Naive B cell (primary cell): ENCODE results near the gene SNX30. TPM values are rescaled to one million over a fixed set of nuclear protein-coding genes. Genes with fewer than 3 reads are reported as not detected.

ENCODE experiments used
- ATAC-seq, 2 donors: fragments of 150-1000 bp; cut with Tn5 transposase; 2 replicates each; pipeline ENCODE4 v1.10.0; 2021; ENCODE audit warnings: low read depth in 2 of 2, mild to moderate bottlenecking in 2 of 2, moderate library complexity in 2 of 2
- DNase-seq: peaks from one replicate; pipeline ENCODE4 v3.0.0; 2022
- H3K27ac Mint-ChIP-seq, 6 donors: one replicate each; pipeline ENCODE4 v1.8.0; 2020 to 2022; ENCODE audit warnings: mild to moderate bottlenecking in 6 of 6, mixed read lengths in 6 of 6, moderate library complexity in 5 of 6, inconsistent platforms in 2 of 6
- H3K27me3 Mint-ChIP-seq, 3 donors: one replicate each; pipeline ENCODE4 v1.8.0; 2021 to 2022; ENCODE audit warnings: mixed read lengths in 3 of 3, mild to moderate bottlenecking in 1 of 3
- H3K36me3 Mint-ChIP-seq, 2 donors: one replicate each; pipeline ENCODE4 v1.8.0; 2020 to 2022; ENCODE audit warnings: mixed read lengths in 2 of 2, inconsistent platforms in 1 of 2, mild to moderate bottlenecking in 1 of 2
- H3K4me1 Mint-ChIP-seq, 3 donors: one replicate each; pipeline ENCODE4 v1.8.0; 2020 to 2022; ENCODE audit warnings: mixed read lengths in 3 of 3, inconsistent platforms in 1 of 3, mild to moderate bottlenecking in 1 of 3, moderate library complexity in 1 of 3
- H3K4me3 Mint-ChIP-seq, 8 donors: one replicate each; pipeline ENCODE4 v1.8.0; 2020 to 2022; ENCODE audit warnings: mild to moderate bottlenecking in 8 of 8, mixed read lengths in 8 of 8, moderate library complexity in 8 of 8, inconsistent platforms in 2 of 8
- H3K9me3 Mint-ChIP-seq, 7 donors: one replicate each; pipeline ENCODE4 v1.8.0; 2020 to 2022; ENCODE audit warnings: mixed read lengths in 7 of 7, mild to moderate bottlenecking in 5 of 7, inconsistent platforms in 2 of 7, moderate library complexity in 1 of 7
- polyA plus RNA-seq, 6 donors: library from polyadenylated mRNA; unstranded; fragments of 300-500 nt; fragmentation: Illumina TruSeq; gene quantifications; one replicate each; pipeline ENCODE4 v1.2.3, GENCODE V29; 2021; ENCODE audit warnings: low read depth in 6 of 6

SNX30 gene
- polyA plus RNA-seq, 6 donors from 2014 or later: 1.6 to 5.3 (median 4.5) TPM

GRCh38 chr9:112757282-112757883, 6.8 kb downstream of the SNX30 start:
- H3K4me1 Mint-ChIP-seq: peaks cover 56 to 77% (median 76%) of the 10 kb centered on the region in 3 donors
- H3K9me3 Mint-ChIP-seq: no peaks in the 10 kb centered on the region
- no peaks in the 10 kb centered on the region for H3K27me3 Mint-ChIP-seq
- DNase-seq: no peak
- ATAC-seq: no peak
- H3K4me3 Mint-ChIP-seq: no peak overlapping the region
- no peaks in the 10 kb centered on the region for H3K36me3 Mint-ChIP-seq
- H3K27ac Mint-ChIP-seq: no peak overlapping the region

- Mint-ChIP-seq H3K36me3 (no peaks in the 10 kb centered on the region), H3K4me1 (peaks cover 58 to 77% (median 76%) of the 10 kb centered on the region in 3 donors), H3K27me3 (no peaks in the 10 kb centered on the region), H3K27ac (no peak overlapping the region), H3K4me3 (no peak overlapping the region), H3K9me3 (peaks cover 0 to 2% (median 0%) of the 10 kb centered on the region in 7 donors)
- ATAC-seq: no peak
- DNase-seq: no peak
Observed at GRCh38 chr9:112757940-112758339, 7.4 kb downstream of the SNX30 start.

GRCh38 chr9:112760821-112761220, 10.3 kb downstream of the SNX30 start:
- Mint-ChIP-seq H3K27me3 (no peaks in the 10 kb centered on the region), H3K4me3 (peak overlapping the region in 2 of 8 donors; percentile 7 to 22)
- no peak for ATAC-seq

GRCh38 chr9:112761912-112762655, 11.5 kb downstream of the SNX30 start:
- H3K4me3 Mint-ChIP-seq: peak overlapping the region in 4 of 8 donors; percentile 22 to 82 (median 30)
- H3K4me1 Mint-ChIP-seq: peaks cover 53 to 63% (median 58%) of the 10 kb centered on the region in 3 donors
- peaks cover 0 to 9% (median 4%) of the 10 kb centered on the region in 7 donors for H3K9me3 Mint-ChIP-seq
- ATAC-seq (peak in 1 of 2 donors; percentile 23), DNase-seq (no peak)
- H3K27me3 Mint-ChIP-seq: no peaks in the 10 kb centered on the region
- H3K27ac Mint-ChIP-seq: peak overlapping the region; percentile 7 to 74 (median 57)
- peaks cover 7 to 8% of the 10 kb centered on the region in 2 donors for H3K36me3 Mint-ChIP-seq

More at GRCh38 chr9:112760821-112761220, 10.3 kb downstream of the SNX30 start:
- Mint-ChIP-seq H3K4me1 (peaks cover 53 to 65% (median 64%) of the 10 kb centered on the region in 3 donors), H3K9me3 (peaks cover 0 to 2% (median 0%) of the 10 kb centered on the region in 7 donors), H3K36me3 (no peaks in the 10 kb centered on the region), H3K27ac (peak overlapping the region in 3 of 6 donors; percentile 16 to 23 (median 19))
- no peak for DNase-seq

GRCh38 chr9:112762726-112763518, 12.4 kb downstream of the SNX30 start:
- peaks cover 7 to 13% of the 10 kb centered on the region in 2 donors for H3K36me3 Mint-ChIP-seq
- peaks cover 50 to 57% (median 56%) of the 10 kb centered on the region in 3 donors for H3K4me1 Mint-ChIP-seq
- ATAC-seq (peak in 1 of 2 donors; percentile 30), DNase-seq (no peak)
- peak overlapping the region in 5 of 8 donors; percentile 23 to 82 (median 53) for H3K4me3 Mint-ChIP-seq
- no peaks in the 10 kb centered on the region for H3K27me3 Mint-ChIP-seq
- peak overlapping the region in 4 of 6 donors; percentile 42 to 78 (median 66) for H3K27ac Mint-ChIP-seq
- H3K9me3 Mint-ChIP-seq: peaks cover 0 to 9% (median 4%) of the 10 kb centered on the region in 7 donors

- Mint-ChIP-seq H3K4me3 (peak overlapping the region in 1 of 8 donors; percentile 47), H3K36me3 (peaks cover 11 to 16% of the 10 kb centered on the region in 2 donors), H3K9me3 (peaks cover 0 to 9% (median 6%) of the 10 kb centered on the region in 7 donors), H3K27ac (peak overlapping the region in 4 of 6 donors; percentile 35 to 74 (median 55)), H3K4me1 (peaks cover 46 to 56% (median 48%) of the 10 kb centered on the region in 3 donors), H3K27me3 (no peaks in the 10 kb centered on the region)
- no peak for ATAC-seq
- DNase-seq: no peak
Observed at GRCh38 chr9:112764344-112764743, 13.8 kb downstream of the SNX30 start.

- peak overlapping the region in 3 of 6 donors; percentile 38 to 70 (median 53) for H3K27ac Mint-ChIP-seq
Observed at GRCh38 chr9:112764837-112765236, 14.3 kb downstream of the SNX30 start.

GRCh38 chr9:112765281-112765680, 14.7 kb downstream of the SNX30 start:
- H3K27me3 Mint-ChIP-seq: no peaks in the 10 kb centered on the region
- H3K27ac Mint-ChIP-seq: peak overlapping the region in 1 of 6 donors; percentile 78
- H3K9me3 Mint-ChIP-seq: peaks cover 0 to 9% (median 6%) of the 10 kb centered on the region in 7 donors

More at GRCh38 chr9:112764837-112765236, 14.3 kb downstream of the SNX30 start:
- H3K9me3 Mint-ChIP-seq: peaks cover 0 to 9% (median 6%) of the 10 kb centered on the region in 7 donors
- peaks cover 48 to 59% (median 52%) of the 10 kb centered on the region in 3 donors for H3K4me1 Mint-ChIP-seq
- ATAC-seq (no peak), DNase-seq (no peak)
- H3K36me3 Mint-ChIP-seq: peaks cover 15 to 16% of the 10 kb centered on the region in 2 donors
- no peaks in the 10 kb centered on the region for H3K27me3 Mint-ChIP-seq
- peak overlapping the region in 1 of 8 donors; percentile 11 for H3K4me3 Mint-ChIP-seq

GRCh38 chr9:112771359-112772214, 21.0 kb downstream of the SNX30 start:
- H3K4me3 Mint-ChIP-seq: peak overlapping the region in 7 of 8 donors; percentile 16 to 72 (median 51)
- DNase-seq (peak; percentile 46), ATAC-seq (peak; percentile 84 to 91)

More at GRCh38 chr9:112765281-112765680, 14.7 kb downstream of the SNX30 start:
- Mint-ChIP-seq H3K36me3 (peaks cover 16 to 17% of the 10 kb centered on the region in 2 donors), H3K4me3 (no peak overlapping the region), H3K4me1 (peaks cover 46 to 57% (median 48%) of the 10 kb centered on the region in 3 donors)
- no peak for DNase-seq
- ATAC-seq: no peak

GRCh38 chr9:112772215-112772509, 21.6 kb downstream of the SNX30 start:
- ATAC-seq (no peak), DNase-seq (no peak)
- Mint-ChIP-seq H3K36me3 (peaks cover 8 to 10% of the 10 kb centered on the region in 2 donors), H3K4me1 (peaks cover 57 to 69% (median 66%) of the 10 kb centered on the region in 3 donors), H3K9me3 (peaks cover 0 to 1% (median 0%) of the 10 kb centered on the region in 7 donors), H3K4me3 (peak overlapping the region in 7 of 8 donors; percentile 16 to 72 (median 51)), H3K27me3 (no peaks in the 10 kb centered on the region), H3K27ac (peak overlapping the region; percentile 66 to 94 (median 92))

More at GRCh38 chr9:112771359-112772214, 21.0 kb downstream of the SNX30 start:
- Mint-ChIP-seq H3K9me3 (peaks cover 0 to 2% (median under 1%) of the 10 kb centered on the region in 7 donors), H3K36me3 (peaks cover 10 to 11% of the 10 kb centered on the region in 2 donors), H3K27me3 (no peaks in the 10 kb centered on the region), H3K4me1 (peaks cover 54 to 66% (median 64%) of the 10 kb centered on the region in 3 donors), H3K27ac (peak overlapping the region; percentile 66 to 94 (median 92))

GRCh38 chr9:112772551-112772950, 22.0 kb downstream of the SNX30 start:
- Mint-ChIP-seq H3K27ac (peak overlapping the region in 4 of 6 donors; percentile 43 to 94 (median 84)), H3K4me1 (peaks cover 57 to 69% (median 66%) of the 10 kb centered on the region in 3 donors), H3K4me3 (peak overlapping the region in 4 of 8 donors; percentile 38 to 64 (median 50)), H3K36me3 (peaks cover 8 to 10% of the 10 kb centered on the region in 2 donors), H3K9me3 (peaks cover 0 to 1% (median 0%) of the 10 kb centered on the region in 7 donors), H3K27me3 (no peaks in the 10 kb centered on the region)
- ATAC-seq: no peak
- DNase-seq: no peak
